HepG2 (cell line): ENCODE measurements around the gene SMYD2. TPM values are rescaled to one million over a fixed set of nuclear protein-coding genes. Genes with fewer than 3 reads are reported as not detected.

ENCODE experiments used
- HES4 ChIP-seq: sonication (generic); formaldehyde crosslinking; IDR thresholded peaks from 2 replicates; pipeline ENCODE4 v1.9.0; 2021; ENCODE audit warnings: mild to moderate bottlenecking, missing genetic modification reagents, borderline replicate concordance
- SIN3A ChIP-seq: IDR thresholded peaks from 2 replicates; pipeline ENCODE4 v1.6.1; 2011; ENCODE audit warnings: low read depth, mild to moderate bottlenecking, control low read depth, low read length, borderline replicate concordance
- ZFP1 ChIP-seq: IDR thresholded peaks from 2 replicates; pipeline ENCODE4 v1.6.1; 2016
- polyA plus RNA-seq, 8 experiments: library from polyadenylated mRNA; depleted of rRNA in 3 of 8; stranded (reverse) in 7 of 8; unstranded in 1 of 8; fragments of >200 nt; fragmentation: Illumina TruSeq in 4 of 8; extraction: Trizol in 4 of 8; gene quantifications; 2 replicates each; pipeline versions ENCODE4 v1.2.1 to v1.2.3, GENCODE V29; 2011 to 2016; ENCODE audit warnings: low read depth in 4 of 8, missing spikeins in 1 of 8, mixed read lengths in 1 of 8; ENCODE audit not compliant: insufficient read depth in 1 of 8
- total RNA-seq, 5 experiments: library from RNA; depleted of rRNA; stranded (reverse); fragments of >200 nt; fragmentation: Illumina TruSeq; extraction: Trizol; gene quantifications; 2 replicates each; pipeline ENCODE4 v1.2.3, GENCODE V29; 2016; ENCODE audit warnings: low read depth in 1 of 5
- TF ChIP-seq, protein P1 (sequence below): IDR thresholded peaks from 2 replicates; pipeline ENCODE4 v1.6.1; 2016; ENCODE audit warnings: low read depth, missing genetic modification reagents, missing compliant biosample characterization
- TF ChIP-seq, protein P2 (sequence below): IDR thresholded peaks from 2 replicates; pipeline ENCODE4 v1.4.0; 2020; ENCODE audit warnings: mild to moderate bottlenecking, missing genetic modification reagents

The SMYD2 gene
- total and polyA plus RNA-seq, 2 of the 13 experiments (the other 11 are each of a cell fraction or from before 2014, with no cell fraction given) = 72.7 to 139 TPM

DNA sequence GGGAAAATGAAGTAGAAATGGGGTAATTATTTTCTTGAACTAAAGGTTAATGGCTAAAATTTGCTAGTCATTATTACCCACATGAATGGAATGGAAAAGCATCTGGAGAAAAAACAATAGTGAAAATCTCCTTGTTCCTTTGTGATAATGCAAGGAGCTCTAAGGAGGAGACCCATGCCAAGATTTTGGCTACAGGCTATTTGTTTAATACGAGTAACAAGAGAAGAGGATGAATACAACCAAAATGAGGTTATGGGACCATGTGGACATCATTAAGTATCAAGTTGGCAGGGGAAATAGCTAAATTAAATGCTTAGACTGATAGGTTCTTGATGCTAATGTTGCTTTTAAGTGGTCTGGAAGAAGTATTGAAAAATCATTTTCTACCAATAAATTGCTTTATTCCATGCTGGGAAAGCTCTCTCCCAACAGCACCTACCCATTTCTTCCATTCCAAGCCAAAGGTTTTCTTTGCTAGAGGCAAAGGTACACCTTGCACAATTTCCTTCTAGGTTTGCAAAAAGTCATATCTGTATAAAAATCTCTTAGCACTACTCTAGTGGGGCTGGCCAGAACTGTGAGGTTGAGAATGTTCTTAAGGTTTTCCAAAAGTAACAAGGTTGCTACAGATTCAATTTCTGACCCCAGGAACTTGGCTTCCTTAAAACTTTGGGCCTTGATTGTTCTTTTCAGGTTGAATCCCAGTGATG is 100.2 kb downstream of the SMYD2 start (continued):
- TF ChIP-seq, protein P1, sequence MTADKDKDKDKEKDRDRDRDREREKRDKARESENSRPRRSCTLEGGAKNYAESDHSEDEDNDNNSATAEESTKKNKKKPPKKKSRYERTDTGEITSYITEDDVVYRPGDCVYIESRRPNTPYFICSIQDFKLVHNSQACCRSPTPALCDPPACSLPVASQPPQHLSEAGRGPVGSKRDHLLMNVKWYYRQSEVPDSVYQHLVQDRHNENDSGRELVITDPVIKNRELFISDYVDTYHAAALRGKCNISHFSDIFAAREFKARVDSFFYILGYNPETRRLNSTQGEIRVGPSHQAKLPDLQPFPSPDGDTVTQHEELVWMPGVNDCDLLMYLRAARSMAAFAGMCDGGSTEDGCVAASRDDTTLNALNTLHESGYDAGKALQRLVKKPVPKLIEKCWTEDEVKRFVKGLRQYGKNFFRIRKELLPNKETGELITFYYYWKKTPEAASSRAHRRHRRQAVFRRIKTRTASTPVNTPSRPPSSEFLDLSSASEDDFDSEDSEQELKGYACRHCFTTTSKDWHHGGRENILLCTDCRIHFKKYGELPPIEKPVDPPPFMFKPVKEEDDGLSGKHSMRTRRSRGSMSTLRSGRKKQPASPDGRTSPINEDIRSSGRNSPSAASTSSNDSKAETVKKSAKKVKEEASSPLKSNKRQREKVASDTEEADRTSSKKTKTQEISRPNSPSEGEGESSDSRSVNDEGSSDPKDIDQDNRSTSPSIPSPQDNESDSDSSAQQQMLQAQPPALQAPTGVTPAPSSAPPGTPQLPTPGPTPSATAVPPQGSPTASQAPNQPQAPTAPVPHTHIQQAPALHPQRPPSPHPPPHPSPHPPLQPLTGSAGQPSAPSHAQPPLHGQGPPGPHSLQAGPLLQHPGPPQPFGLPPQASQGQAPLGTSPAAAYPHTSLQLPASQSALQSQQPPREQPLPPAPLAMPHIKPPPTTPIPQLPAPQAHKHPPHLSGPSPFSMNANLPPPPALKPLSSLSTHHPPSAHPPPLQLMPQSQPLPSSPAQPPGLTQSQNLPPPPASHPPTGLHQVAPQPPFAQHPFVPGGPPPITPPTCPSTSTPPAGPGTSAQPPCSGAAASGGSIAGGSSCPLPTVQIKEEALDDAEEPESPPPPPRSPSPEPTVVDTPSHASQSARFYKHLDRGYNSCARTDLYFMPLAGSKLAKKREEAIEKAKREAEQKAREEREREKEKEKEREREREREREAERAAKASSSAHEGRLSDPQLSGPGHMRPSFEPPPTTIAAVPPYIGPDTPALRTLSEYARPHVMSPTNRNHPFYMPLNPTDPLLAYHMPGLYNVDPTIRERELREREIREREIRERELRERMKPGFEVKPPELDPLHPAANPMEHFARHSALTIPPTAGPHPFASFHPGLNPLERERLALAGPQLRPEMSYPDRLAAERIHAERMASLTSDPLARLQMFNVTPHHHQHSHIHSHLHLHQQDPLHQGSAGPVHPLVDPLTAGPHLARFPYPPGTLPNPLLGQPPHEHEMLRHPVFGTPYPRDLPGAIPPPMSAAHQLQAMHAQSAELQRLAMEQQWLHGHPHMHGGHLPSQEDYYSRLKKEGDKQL (CRISPR knock-in tag) = no peak
- TF ChIP-seq SIN3A (no peak), ZFP1 (CRISPR knock-in tag) (no peak), HES4 (CRISPR knock-in tag) (no peak)
- TF ChIP-seq, protein P2, sequence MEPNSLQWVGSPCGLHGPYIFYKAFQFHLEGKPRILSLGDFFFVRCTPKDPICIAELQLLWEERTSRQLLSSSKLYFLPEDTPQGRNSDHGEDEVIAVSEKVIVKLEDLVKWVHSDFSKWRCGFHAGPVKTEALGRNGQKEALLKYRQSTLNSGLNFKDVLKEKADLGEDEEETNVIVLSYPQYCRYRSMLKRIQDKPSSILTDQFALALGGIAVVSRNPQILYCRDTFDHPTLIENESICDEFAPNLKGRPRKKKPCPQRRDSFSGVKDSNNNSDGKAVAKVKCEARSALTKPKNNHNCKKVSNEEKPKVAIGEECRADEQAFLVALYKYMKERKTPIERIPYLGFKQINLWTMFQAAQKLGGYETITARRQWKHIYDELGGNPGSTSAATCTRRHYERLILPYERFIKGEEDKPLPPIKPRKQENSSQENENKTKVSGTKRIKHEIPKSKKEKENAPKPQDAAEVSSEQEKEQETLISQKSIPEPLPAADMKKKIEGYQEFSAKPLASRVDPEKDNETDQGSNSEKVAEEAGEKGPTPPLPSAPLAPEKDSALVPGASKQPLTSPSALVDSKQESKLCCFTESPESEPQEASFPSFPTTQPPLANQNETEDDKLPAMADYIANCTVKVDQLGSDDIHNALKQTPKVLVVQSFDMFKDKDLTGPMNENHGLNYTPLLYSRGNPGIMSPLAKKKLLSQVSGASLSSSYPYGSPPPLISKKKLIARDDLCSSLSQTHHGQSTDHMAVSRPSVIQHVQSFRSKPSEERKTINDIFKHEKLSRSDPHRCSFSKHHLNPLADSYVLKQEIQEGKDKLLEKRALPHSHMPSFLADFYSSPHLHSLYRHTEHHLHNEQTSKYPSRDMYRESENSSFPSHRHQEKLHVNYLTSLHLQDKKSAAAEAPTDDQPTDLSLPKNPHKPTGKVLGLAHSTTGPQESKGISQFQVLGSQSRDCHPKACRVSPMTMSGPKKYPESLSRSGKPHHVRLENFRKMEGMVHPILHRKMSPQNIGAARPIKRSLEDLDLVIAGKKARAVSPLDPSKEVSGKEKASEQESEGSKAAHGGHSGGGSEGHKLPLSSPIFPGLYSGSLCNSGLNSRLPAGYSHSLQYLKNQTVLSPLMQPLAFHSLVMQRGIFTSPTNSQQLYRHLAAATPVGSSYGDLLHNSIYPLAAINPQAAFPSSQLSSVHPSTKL (CRISPR knock-in tag) = no peak
